ENCODE data around the gene USP47. TPM values are rescaled to one million over a fixed set of nuclear protein-coding genes. Genes with fewer than 3 reads are reported as not detected.

Gene USP47
- total and polyA plus RNA-seq, 2 of the 13 experiments (the other 11 are each of a cell fraction or from before 2014, with no cell fraction given): 12.2 to 52.7 TPM

DNA sequence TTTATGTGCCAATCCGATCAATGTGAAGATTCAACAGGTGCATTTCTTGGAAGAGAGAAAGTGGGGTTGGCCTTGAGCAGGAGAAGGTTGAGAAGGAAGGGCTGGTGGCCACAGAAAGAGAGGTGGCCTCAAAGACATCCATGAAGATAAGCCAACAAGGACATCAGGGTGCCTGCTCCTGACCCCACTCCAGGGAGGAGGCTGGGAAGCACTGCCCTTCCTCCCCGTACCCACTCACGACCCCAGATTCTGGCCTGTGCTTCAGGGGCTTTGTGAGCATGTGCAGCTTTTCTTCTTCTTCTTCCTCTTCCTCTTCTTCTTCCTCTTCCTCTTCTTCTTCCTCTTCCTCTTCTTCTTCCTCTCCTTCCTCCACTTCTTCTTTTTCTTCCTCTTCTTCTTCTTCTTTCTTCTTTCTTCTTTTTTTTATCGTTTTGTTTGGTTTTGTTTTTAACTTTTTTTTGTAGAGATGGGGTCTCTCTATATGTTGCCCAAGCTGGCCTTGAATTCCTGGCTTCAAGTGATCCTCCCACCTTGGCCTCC is 136.4 kb downstream of the USP47 start (continued):
- TF ChIP-seq, protein P1, sequence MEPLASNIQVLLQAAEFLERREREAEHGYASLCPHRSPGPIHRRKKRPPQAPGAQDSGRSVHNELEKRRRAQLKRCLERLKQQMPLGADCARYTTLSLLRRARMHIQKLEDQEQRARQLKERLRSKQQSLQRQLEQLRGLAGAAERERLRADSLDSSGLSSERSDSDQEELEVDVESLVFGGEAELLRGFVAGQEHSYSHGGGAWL (CRISPR knock-in tag; IDR thresholded peaks at IDR 0.05): no peak

DNA sequence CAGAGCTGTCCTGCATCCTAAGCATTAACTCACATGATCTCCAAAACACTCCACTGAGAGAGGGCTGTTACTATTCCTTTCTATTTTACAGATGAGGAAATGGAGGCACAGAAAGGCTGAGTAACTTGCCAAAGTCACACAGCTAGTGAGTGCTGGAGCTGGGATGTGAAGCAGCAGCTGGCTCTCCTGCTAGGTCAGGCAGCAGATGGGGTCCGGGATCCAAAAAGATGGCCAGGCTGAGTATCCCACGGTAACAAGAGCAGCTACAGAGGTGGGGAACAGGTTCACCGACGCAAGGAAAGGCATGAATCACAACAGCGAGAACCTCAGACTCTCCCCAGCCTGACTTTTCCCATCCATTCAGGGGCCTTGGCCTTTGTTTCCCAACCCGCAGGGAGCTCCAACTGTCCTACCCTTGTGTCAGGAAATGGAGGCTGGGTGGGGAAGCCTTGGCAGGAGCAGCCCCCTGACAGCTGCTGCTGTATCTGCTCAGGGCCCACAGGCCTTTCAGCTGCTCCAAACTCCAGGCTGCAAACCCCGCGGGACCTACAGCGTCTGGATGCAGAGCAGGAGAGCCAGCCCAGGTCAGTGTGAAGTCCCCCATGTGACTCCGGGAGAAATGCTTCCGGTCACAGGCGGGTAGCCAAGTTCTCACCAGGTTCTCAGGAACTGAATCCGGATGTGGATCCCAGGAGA is 137.2 kb downstream of the USP47 start:
- Histone ChIP-seq H3K4me3 (replicated peaks in 1 of 3; ENCODE audit: insufficient read depth in 1 of 3, low read depth in 2 of 3, low read length in 3 of 3) (no peak overlapping the region), H3K4me1 (ENCODE audit: insufficient read depth, low read length) (peaks cover 9% of the 10 kb centered on the region; the same call in 1 of the 2 replicates), H3K9ac (ENCODE audit: insufficient read depth, low read depth, low read length) (no peak overlapping the region), H2AFZ (ENCODE audit: low read length) (no peak overlapping the region), H3K4me2 (ENCODE audit: low read depth, low read length) (no peak overlapping the region), H4K20me1 (ENCODE audit: insufficient read depth, low read length) (no peaks in the 10 kb centered on the region), H3K36me3 (replicated peaks in 1 of 2; ENCODE audit: control insufficient read depth in 1 of 2, insufficient read depth in 2 of 2, low read length in 2 of 2) (no peaks in the 10 kb centered on the region), H3K27ac (ENCODE audit: extremely low read length, insufficient read depth, low read length) (no peak overlapping the region), H3K27me3 (ENCODE audit: control insufficient read depth in 1 of 2, insufficient read depth in 2 of 2, low read length in 2 of 2) (peaks cover 5 to 29% of the 10 kb centered on the region in 2 experiments; a peak in 3 of 5 replicates), H3K79me2 (ENCODE audit: insufficient read depth, low read length) (no peaks in the 10 kb centered on the region), H3K9me3 (ENCODE audit: low read length) (no peaks in the 10 kb centered on the region)
- intact Hi-C loops (cut with micrococcal nuclease; ENCODE audit: unreplicated experiment) (no loop called here), in situ Hi-C loops (cut with HindIII; ENCODE audit: extremely low pct_ligation_motif_present, low pct_unique_long_range_greater_than_20kb) (no loop called here)
- CTCF ChIA-PET (ENCODE audit: low intra/inter-chr PET ratio, low total read pairs): no interaction called here
- TF ChIP-seq CC2D1A (CRISPR knock-in tag; IDR thresholded peaks at IDR 0.05): no peak
- TF ChIP-seq, protein P2, sequence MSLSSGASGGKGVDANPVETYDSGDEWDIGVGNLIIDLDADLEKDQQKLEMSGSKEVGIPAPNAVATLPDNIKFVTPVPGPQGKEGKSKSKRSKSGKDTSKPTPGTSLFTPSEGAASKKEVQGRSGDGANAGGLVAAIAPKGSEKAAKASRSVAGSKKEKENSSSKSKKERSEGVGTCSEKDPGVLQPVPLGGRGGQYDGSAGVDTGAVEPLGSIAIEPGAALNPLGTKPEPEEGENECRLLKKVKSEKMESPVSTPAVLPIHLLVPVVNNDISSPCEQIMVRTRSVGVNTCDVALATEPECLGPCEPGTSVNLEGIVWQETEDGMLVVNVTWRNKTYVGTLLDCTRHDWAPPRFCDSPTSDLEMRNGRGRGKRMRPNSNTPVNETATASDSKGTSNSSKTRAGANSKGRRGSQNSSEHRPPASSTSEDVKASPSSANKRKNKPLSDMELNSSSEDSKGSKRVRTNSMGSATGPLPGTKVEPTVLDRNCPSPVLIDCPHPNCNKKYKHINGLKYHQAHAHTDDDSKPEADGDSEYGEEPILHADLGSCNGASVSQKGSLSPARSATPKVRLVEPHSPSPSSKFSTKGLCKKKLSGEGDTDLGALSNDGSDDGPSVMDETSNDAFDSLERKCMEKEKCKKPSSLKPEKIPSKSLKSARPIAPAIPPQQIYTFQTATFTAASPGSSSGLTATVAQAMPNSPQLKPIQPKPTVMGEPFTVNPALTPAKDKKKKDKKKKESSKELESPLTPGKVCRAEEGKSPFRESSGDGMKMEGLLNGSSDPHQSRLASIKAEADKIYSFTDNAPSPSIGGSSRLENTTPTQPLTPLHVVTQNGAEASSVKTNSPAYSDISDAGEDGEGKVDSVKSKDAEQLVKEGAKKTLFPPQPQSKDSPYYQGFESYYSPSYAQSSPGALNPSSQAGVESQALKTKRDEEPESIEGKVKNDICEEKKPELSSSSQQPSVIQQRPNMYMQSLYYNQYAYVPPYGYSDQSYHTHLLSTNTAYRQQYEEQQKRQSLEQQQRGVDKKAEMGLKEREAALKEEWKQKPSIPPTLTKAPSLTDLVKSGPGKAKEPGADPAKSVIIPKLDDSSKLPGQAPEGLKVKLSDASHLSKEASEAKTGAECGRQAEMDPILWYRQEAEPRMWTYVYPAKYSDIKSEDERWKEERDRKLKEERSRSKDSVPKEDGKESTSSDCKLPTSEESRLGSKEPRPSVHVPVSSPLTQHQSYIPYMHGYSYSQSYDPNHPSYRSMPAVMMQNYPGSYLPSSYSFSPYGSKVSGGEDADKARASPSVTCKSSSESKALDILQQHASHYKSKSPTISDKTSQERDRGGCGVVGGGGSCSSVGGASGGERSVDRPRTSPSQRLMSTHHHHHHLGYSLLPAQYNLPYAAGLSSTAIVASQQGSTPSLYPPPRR (CRISPR knock-in tag; IDR thresholded peaks at IDR 0.05; ENCODE audit: borderline replicate concordance): no peak
- no peak for TF ChIP-seq DNMT1 (CRISPR knock-in tag; IDR thresholded peaks at IDR 0.05)
- TF ChIP-seq CENPX (CRISPR knock-in tag; IDR thresholded peaks at IDR 0.05): no peak
- no peak for TF ChIP-seq NFYC (CRISPR knock-in tag; IDR thresholded peaks at IDR 0.05)
- TF ChIP-seq ZNF768 (CRISPR knock-in tag; IDR thresholded peaks at IDR 0.05): peak; percentile 55; the same call in 1 of the 2 replicates
- no peak for TF ChIP-seq ZNF292 (CRISPR knock-in tag; IDR thresholded peaks at IDR 0.05; ENCODE audit: borderline replicate concordance, low read depth)
- TF ChIP-seq ZNF44 (CRISPR knock-in tag; IDR thresholded peaks at IDR 0.05): no peak
- DNase-seq (ENCODE audit: low spot score): no peak
- no peak for FAIRE-seq
- 67% methylated on average over 5 of the region's 13 CpGs for WGBS (ENCODE audit: low lambda C conversion rate)
- peak; percentile 24; the same call in 1 of the 3 replicates for ATAC-seq
- POLR2A ChIA-PET: no interaction called here
- BruUV-seq (replicated peaks): no TSS peak
